Kidney glomerular epithelial cell (primary cell): ENCODE measurements around the gene KRT2.

Experiments used
- DNase-seq: peaks from one replicate; lab custom pipeline; 2025; lab: John Stamatoyannopoulos, UW

KRT2 gene

DNA sequence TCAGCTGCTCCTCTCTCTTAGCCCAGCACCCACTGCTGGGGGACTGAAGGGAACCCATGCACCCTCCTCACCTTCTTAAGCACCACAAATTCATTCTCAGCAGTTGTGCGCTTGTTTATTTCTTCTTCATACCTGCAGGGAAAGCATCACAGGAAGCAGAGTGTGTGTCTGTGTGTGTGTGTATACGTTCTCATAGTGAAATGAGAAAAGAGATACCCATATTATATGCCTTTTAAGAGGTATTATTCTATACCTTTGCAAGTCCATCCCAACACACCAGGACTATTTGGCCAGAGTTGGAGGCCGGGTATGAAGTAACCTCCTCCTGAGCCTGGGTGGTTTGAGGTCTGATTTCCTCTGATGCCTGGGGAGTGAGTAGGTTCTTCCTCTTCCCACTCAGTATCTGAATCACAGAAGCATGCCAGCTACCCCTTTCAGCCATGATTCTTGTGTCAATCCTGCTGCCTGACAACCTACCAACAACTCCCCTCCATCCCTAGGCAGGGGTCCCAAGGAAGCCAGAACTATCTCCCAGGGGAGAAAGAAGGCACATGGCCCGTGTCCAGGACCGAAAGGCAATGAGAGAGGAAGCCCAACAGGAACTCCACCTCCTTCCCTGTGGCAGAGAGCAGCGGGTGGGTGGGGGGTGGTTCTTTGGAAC is 36.7 kb downstream of the KRT2 start:
- DNase-seq: no peak

DNA sequence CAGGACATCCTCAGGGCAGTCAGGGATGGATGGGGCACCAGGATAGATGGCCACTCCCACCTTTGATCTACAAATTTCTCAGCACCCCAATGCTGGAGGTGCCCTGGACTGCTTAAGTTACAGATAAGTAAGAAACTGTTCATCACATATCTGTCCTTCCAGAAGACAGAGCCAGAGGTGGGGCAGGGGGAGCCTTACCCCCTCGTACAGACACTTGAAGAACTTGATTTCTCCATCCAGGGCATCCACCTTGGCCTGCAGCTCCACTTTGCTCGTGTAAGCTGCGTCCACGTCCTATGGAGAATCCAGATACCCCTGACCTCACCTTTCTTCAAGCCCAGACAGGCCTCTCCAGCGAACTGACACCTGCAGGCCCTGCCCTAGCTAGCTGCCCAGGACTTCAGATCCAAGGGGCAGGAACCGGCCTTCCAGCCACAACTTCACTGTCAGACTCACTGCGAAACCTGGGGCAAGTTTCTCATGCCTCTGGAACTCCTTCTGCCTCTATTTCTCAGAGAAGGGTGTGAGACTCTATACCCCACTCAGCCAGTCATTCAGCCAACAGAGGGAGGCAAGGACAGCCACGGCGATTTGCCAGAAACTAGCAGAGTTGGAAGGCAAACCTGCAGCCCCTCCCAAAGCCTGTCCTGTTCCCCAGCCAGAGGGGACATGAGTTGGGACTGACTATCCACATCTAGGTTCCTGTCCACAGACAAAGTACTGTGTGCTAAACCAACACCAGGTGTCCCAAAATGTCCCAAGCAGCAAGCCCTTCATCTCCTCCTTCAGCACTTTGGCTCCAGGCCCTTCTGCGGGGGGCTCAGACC is 37.4 kb downstream of the KRT2 start:
- no peak for DNase-seq

DNA sequence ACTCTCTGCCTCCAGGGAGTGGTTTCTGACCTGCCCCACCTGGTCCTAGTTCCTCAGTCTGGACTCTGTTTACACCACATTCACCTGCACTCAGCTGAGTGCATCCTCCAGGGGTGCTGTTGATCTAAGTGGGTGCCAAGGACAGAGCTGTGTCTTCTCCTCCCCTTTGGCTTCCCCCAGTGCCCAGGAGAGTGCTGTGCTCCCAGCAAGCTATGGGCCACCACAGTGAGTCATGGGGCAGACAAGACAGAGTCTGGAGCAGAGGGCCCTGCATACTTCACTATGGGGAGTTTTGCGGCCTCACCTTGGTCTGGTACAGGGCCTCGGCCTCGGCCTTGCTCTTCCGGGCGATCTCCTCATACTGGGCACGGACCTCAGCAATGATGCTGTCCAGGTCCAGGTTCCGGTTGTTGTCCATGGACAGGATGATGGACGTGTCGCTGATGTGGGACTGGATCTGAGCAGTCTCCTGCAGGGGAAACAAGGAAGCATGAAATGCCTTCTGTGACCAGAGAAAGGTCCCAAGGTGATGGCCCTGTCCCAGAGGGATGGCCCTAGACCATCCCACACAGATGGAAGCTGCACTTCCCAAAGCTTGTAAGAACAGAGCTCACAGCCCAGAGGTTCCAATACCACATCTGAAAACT is 38.5 kb downstream of the KRT2 start:
- no peak for DNase-seq

DNA sequence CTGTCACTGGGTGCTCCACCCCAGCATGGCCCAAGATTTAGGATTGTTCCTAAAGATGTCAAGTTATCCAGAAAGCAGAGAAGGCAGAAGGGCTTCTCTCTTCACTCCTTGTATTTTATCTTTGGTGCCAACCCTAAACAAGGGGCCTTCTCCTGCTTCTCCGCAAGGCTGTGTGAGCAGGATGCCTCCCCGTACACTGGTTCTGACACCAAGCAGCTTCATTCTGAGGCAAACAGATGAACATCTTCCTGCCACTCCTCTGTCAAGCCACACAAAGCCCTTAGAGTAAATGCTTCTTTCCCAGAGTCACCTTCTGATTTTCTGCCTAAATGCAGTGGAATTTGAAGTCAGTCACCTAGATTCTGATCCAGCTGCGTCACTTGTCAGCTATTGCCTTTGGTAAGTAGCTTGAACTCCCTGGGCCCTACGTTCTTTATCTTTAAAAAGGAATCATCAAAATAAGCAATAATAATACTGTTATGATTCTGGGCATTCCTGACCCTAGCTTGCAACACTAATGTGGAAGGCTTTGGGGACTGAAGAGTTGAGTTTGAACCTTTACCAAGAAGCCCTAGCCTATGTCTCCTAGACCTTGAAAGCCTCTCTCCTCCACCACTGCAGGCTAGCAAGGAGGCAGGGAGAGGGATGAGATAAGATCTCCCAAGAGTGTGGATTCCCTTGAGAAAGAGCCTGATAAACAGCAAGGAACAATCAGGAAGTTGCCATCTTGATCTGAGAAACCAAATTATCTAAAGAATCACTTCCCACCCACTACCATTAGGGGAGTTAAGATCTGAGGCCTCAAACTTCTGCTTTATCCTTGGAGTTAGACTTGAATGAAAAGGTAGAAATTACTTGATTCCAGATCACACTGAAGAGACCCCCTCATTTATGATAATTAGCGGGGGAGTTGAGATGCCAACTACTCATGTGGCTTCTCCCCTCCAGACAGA is 39.3 kb downstream of the KRT2 start:
- no peak for DNase-seq

DNA sequence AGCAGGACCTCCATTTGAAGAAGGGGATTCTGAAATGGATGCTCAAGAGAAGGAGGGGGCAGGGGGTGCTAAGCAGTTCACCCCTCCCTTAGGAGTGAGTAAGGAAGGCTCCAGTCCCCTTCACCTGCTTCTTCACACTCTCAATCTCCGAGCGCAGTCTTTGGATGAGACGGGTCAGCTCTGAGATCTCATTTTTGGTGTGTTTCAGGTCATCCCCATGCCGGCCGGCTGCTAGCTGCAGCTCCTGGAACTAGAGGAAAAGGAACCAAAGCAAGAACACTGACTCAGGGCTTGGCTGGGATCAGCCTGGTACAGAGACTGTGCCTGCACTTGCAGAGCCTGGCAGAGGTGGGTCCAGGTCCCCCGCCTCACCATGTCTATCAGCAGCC is 40.9 kb downstream of the KRT2 start:
- DNase-seq: no peak

DNA sequence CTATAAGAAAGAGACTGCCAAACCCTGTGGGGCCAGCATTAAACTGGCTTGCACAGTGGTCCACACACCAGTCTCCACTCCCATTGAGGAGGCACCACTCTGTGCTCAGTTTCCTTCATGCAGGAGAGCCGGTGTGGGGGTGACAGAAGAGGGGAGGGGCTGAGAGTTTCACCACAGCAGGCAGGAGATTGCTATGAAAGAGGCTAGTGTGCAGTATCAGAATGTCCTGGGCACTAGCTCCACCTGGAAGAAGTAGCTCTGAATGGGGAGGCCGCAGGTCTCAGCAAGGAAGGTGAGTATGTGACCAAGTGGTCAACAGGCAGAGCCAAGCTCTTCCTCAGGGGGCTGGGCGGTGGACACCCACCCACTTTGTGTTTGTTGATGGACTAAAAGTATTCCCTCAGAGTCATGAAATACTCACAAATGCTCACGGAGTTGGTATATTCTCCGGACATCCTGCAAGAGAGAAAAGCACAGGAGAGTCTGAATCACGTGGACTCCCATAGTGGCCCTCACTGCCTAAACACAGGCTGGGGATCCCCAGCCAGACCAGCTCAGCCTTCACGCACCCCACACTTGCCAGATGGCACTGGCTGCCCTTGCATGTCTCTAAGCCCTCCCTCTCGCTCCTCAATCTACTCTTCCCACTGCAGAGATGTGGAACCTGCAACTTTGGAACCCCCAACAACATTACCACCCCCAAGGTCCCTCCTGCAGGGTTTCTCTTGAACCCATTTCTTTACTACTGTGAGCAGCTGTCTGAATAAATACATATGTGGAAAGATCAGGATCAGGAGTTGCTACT is 43.0 kb downstream of the KRT2 start:
- DNase-seq: no peak

DNA sequence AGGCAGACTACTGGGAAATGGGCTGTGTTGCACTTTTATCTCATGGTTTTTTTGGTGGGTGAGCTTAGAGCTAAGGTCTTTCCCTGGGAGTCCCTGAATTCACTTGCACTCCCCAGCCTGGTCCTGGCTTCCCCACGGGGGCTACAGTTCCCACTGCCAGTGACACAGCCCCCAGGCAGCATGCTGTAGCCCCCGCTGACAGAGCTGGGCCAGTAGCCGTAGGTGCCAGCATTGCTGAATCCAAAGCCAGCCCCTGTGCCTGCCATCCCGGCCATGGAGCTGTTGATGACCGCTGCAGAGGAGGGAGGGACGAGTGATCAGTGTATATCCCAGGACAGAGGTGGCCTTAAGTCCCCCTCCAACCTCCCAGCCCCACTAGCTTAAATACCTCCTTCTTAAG is 43.9 kb downstream of the KRT2 start:
- DNase-seq: no peak

DNA sequence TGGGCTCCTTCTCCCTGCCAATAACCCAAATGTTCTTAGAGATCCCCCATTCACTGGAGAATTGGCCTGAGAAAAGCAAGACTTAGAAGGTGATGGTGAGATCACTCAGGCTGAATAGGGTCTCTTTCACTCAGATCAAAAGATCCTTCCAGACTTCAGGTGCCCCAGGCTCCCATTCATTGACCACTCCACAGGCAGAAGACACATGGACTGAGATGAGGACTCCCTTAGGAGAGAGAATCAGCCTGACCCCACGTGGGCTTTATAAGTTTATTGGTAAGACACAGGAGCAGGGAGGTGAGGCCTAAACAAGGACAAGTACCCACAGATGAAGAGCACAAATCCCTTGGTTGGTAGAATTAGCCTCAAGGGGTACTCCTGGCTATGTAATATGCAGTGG is 44.7 kb downstream of the KRT2 start:
- DNase-seq: no peak

DNA sequence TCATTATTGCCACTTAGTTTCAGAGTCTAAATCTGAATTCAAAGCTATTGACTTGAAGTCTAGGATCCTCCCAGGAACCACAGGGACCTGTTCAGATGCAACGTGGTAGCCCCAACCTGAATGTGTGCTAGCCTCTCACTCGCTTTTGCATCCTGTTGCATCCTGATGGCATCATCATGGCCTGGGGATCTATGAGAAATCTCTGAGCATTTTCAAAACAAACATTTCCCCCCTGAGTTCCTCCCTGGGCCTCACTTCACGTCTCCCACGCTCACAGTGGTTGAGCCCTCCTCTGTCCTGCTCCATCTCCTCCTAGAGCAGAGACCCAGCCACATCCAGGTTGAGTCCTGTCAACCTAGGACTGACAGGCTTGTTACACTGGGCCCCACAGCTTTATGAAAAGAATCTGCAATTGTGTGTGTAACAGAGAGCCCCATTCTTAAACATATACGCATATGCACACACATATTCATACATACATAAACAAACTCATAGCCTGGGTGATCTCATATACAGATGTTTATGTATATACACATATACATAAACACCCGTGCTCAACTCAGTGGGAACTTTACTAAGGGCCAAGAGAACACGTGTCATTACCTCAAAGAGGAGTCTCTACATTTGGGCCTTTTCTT is 45.3 kb downstream of the KRT2 start:
- DNase-seq: no peak

DNA sequence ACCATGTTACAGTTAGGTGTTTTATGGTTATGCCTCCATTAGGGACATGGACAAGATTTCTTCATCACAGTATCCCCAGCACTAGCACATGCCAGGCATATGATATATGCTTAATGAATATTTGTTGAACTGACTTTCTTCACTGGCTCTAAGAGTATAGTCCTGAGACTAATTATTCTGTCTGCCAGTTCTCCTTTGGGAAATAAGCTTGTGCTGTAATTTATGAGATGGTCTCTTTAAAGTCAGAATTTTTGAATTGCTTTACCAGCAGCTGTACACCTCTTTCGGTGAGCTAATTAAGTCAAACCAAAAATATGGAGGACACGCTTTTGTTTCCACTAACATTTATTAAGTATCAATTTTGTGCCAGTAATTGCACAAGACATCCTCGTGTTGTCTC is 45.9 kb downstream of the KRT2 start:
- no peak for DNase-seq

DNA sequence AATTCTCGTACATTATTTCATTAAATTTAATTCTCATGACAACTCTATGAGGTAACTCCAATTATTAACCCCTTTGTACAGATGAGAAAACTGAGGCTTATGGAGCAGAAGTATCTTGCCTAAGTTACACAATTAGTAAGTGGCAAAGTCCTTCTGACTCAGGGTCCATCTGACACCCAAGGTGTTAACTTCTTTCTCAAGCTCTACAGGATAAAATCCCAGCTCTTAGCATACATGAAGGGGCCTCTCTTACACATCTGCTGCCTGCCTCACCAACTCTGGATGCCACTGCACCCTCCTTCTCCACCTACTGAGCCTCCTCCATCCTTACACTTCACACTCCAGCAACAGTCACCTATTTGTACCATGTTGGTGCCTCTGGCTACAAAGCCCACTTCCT is 46.5 kb downstream of the KRT2 start:
- DNase-seq: no peak

DNA sequence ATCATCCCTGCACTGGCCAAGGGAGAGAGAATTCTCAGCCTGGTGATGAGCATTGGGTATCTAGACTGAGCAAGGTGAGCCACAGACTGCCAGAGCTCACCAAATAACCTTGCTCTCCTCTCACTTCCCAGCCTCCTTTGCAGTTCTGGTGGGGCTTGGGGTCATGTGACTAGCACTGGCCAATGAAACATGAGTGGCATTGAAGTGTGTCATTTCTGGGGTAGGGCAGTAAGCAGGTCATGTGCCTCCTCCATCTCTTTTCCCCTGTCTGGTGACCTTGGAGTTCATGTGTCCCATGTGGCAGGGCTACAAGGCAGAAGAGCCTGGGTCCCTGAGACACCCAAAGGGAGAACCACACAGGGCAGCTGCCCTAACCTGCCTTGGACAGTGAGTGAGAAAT is 47.2 kb downstream of the KRT2 start:
- no peak for DNase-seq

DNA sequence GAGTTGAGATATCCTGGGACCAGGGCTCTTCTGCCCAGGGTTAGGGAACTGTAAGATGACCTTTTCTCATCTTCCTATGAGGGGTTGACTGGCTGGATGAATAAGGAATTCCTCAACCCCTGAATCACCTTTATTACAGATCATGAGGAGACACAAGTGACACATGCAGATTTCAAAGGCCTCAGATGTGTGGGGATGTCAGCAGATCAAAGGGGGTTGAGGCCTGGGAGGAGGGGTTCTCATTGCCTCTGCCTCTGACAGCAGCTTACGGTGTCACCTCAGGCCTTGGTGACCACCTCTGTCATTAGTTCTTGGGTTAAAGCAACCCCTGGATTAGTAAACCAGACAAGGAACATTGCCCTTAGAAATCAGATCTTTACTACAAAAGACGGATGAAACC is 48.7 kb downstream of the KRT2 start:
- peak; percentile 10 for DNase-seq

DNA sequence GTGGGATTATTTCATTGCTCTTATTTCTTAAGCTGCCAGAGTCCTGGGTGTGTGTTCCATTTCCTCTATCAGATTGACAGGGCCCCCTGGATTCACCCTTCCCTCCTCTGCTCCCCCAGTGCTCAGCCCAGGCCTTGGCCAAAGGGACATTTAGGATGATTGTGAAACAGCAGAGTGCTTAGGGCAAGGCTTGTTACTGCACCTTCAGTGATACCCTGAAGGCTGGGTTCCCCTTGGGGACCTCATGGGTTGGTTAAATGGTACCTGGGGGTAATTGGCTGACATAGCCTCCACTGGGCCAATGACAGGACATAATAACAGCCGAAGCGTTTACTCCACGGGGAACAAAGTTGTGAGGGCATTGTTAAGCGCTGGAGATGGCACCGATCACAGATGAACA is 49.5 kb downstream of the KRT2 start:
- DNase-seq: no peak

DNA sequence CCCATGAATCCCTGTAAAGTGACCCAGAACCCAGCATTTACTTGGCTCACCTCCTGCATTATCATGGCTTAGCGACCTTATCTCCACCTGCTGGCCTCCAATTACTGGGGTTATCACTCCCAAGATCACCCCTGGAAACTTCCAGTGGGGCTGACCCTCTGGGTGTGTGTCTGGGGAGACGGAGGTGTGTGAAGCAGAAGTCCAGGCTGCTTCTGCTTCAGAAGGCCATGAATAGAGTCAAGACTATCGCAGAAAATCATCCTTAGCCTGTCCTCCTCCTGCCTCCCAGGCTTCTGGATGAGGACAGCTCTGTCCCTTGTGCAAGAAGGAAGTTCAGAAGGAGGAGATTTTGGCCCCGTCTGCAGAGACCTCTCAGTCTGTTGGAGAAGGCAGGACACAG is 50.3 kb downstream of the KRT2 start:
- no peak for DNase-seq

DNA sequence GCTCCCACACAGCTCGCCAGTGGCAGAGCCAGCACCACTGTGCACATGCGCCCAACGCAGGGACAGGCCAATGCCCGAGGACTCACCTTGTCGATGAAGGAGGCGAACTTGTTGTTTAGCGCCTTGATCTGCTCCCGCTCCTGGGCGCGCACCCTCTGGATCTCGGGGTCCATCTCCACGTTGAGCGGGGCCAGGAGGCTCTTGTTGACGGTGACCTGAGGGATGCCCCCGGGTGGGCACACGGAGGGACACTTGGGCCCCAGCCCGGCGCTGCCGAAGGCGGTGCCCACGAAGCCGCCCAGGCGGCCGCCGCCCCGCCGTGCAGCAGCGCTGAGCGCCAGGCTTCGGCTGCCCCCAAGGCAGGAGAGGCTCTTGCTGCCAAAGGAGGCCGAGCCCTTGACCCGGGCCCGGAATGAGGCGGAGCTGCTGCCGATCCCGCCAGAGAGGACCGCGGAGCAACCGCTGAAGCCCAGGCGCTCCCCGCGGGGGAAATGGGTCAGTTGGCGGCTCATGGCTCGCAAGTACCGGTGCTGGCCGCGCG is 51.0 kb downstream of the KRT2 start, which contains the start of gene KRT72:
Gene KRT72 (minus strand): TSS at position 523 of the 541 bp plus-strand sequence. CDS start 11 bp downstream, at position 512.
- no peak for DNase-seq

DNA sequence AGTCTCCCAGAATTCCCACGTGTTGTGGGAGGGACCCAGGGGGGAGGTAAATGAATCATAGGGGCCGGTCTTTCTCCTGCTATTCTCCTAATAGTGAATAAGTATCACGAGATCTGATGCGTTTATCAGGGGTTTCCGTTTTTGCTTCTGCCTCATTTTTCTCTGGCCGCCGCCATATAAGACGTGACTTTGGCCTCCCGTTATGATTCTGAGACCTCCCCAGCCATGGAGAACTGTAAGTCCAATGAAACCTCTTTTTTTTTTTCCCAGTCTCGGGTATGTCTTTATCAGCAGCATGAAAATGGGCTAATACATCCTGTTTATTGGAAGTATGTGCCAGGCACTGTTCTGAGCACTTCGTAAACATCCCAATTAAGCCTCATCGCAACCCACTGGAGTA is 51.5 kb downstream of the KRT2 start:
- DNase-seq: no peak

DNA sequence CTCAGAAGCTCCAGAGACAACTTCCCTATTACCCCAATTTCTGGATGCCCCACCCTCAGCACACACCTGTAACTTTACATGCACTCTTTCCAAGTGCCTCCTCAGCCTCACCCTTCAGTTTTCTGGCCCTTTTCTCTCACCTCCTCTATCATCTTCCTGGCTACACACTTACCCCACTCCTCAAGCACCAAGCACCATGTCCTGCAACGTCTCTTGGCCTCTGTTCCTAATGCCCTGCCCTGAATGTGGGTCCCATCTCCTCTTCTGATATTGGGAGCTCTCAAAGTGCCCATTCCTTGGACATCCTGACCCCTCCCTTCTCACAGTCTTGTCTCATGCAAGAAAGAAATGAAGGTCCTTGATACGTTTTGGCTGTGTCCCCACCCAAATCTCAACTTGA is 51.9 kb downstream of the KRT2 start:
- no peak for DNase-seq

DNA sequence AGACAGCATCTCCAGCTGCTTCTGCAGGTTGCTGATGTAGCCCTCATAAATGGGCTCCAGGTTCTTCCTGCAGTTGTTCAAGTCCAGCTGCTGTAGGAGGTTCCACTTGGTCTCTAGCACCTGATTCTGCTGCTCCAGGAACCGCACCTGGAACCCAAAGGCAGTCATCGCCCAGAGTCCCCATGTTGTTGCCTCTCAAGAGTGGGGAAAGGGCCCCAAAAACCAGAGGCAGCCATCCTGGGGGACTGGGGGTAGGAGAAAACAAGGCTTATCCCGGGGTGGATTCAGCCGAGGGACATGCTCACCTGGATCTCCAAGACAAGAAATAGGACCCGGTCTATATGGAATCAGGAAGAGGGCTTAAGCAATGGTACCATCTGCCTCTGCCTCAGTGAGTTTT is 53.0 kb downstream of the KRT2 start:
- DNase-seq: no peak
